GM10266 (cell line): ENCODE results near the gene KCNMB2.

ENCODE experiments used
- DNase-seq: peaks from one replicate; pipeline ENCODE4 v3.0.0; 2012; ENCODE audit errors: extremely low spot score
- TF ChIP-seq, protein P1 (sequence below): IDR thresholded peaks from 2 replicates; pipeline ENCODE4 v1.5.1; 2012; ENCODE audit warnings: mild to moderate bottlenecking, low read depth; ENCODE audit not compliant: control insufficient read depth, insufficient read depth; ENCODE audit errors: missing control alignments

Gene KCNMB2

DNA sequence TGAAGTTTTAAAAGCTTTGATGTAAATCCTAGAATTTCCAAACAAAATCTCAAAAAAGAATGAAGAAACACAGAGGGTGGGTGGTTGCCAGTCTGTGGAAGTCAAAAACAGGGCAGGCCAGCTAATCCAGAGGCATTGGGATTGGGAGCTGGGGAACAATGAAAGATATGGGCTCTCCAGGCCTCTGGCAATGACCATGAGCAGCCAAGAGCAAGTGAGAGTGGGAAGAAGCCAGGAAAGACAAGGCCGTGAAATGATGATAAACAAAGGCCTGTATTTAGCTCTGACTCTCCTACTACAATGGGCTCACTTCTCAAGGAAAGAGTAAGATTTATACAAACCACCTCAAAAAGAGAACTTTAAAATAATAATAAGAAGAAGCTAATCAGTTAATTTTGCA is 286.9 kb downstream of the KCNMB2 start:
- no peak for DNase-seq
- TF ChIP-seq, protein P1, sequence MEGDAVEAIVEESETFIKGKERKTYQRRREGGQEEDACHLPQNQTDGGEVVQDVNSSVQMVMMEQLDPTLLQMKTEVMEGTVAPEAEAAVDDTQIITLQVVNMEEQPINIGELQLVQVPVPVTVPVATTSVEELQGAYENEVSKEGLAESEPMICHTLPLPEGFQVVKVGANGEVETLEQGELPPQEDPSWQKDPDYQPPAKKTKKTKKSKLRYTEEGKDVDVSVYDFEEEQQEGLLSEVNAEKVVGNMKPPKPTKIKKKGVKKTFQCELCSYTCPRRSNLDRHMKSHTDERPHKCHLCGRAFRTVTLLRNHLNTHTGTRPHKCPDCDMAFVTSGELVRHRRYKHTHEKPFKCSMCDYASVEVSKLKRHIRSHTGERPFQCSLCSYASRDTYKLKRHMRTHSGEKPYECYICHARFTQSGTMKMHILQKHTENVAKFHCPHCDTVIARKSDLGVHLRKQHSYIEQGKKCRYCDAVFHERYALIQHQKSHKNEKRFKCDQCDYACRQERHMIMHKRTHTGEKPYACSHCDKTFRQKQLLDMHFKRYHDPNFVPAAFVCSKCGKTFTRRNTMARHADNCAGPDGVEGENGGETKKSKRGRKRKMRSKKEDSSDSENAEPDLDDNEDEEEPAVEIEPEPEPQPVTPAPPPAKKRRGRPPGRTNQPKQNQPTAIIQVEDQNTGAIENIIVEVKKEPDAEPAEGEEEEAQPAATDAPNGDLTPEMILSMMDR: no peak

DNA sequence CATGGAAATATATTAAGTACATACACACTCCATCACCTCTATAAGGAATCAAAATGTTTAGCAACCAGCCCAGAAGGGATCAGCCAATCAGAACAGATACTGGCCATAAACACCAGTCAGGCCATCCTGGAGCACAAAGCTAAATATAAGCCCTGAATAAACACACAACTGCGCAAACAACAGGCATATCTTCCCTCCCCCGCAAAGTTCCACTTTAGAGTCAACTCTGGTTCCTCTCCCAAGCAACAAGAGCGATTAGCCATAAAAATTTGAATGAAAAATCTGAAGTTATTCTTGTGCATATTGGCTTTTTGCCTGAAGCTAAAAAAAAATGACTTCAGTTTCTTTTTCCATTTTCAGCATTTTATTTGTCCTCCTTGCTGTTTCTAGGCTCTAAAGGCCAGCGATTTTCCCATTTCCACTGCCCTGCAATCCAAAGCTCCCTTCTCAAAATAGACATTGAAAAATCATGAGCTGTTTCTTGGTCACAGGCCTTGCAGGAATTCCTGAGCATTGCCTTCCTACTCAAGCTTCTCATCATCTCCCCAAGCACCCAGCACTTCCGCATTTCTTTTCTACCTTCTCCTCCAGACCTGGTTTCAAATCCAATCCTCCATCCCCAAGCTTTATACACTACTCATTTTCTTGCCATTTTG is 287.5 kb downstream of the KCNMB2 start:
- TF ChIP-seq, protein P1: no peak
- DNase-seq: no peak

DNA sequence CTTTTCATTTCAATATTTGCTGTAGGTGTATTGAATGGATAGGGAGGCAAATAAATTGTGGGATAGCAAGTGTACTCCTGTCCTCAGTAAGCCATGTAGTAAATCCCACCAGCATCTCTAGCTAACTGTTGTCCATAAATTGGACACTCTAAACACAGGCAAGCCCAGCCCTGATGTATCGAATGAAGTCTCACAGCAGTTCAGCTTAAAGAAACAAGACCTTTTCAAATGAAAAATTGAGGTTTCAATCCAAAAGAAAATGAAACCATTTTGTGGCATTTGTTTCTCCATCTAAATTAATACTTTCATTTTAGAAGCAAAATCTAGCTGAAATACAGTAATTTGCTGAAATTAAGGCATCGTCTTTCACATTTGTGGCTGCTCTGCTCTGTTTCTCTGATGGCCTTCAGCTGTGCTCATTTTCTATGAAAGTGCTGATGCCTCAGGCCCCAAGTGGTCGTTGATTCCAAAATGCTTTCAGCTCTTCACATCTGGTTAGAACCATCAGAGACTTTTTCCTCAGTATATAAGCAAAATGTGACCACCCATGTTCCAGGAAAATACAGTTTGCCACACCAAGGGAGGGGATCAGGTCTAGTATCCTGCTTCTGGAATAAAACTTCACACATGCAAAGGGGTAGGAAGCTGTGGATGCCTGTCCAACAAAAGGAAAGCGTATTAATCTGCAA is 290.3 kb downstream of the KCNMB2 start:
- no peak for DNase-seq
- TF ChIP-seq, protein P1: no peak

DNA sequence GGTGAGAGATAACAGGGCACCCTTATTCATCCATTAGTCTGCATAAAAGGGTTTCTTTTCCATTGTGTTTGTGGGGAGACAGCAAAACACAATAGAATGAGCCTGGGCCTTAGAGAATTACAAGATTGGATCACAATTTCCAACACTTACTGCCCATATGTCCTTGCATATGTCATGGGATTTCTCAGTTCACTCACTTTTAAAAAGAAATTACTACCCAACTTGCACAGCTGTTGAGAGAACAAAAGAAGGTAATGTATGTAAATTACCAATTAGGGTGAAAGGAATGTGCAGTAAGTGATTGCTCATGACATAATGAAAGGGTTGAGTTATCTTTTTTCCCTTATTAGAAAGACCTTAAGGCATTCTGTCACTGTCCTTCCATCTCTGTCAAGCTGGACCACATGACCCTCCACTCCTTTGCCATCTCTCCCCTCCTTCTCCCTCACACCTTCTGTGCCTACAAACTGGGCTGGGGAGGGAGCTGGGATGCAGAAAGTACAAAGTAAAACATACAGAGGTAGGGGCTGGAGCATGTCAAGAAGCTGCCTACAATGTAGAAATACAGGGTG is 291.1 kb downstream of the KCNMB2 start:
- TF ChIP-seq, protein P1: no peak
- DNase-seq: no peak

DNA sequence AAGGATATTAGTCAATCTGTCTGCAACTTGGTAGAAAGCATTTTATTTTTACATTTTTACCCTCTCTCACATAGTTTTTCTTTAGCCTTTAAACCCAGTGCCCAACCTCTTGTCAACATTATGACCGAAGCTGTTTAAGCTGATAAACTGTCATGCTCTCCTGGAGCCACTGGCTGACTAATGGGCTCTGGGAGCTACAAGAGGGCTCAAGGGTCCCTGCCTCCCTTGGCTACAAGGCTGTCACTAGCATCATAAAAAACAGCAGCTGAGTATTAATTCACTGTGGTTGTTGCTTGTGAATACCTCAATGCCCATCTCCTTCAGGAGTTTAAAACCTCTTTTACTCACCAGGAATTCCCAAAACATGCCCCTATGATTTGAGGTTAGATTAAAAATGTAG is 297.5 kb downstream of the KCNMB2 start:
- DNase-seq: no peak
- TF ChIP-seq, protein P1: no peak

DNA sequence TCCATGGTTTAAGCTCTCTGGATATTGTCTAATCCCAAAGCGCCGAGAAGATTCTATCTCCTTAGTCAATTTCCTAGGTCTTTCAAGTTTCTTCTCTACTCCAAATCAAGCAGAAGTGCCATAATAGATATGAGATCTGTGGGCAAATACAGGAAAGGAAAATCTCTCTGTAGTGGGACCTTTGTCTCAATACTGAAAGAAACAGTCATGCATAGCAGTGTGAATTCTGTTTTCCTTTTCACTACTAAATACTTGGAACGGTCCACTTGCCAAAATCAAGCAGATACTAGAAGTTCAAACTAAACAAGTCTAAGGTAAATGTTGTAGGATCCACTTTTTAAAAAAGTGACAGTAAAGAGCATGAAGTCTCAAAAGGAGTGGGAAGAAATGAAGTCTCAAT is 298.8 kb downstream of the KCNMB2 start:
- no peak for DNase-seq
- TF ChIP-seq, protein P1: no peak

DNA sequence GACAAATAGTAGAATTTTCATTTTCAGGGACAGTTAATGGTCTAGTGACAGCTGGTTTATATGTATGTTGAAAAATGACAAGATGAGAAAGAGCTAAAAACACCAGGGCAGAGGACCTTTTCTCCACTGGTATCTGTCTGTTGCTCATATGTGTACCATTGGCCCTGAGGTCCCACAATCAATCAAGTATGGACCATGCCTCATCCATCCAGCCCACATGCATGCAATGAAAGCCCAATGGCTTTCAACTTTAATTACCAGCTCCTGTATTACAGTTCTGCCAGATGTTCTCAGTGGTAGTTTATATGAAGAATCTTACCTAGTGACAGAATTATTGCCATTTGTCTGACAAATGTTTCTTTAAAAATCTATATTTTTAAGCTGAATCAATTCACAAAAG is 301.3 kb downstream of the KCNMB2 start:
- TF ChIP-seq, protein P1: no peak
- no peak for DNase-seq
